B cell (primary cell): ENCODE data around the gene DCTN5. TPM values are rescaled to one million over a fixed set of nuclear protein-coding genes. Genes with fewer than 3 reads are reported as not detected.

Experiments used
- ATAC-seq: fragments of 200-7000 bp; cut with Tn5 transposase; one replicate; pipeline ENCODE4 v1.10.0; 2021; ENCODE audit warnings: low read depth, mild to moderate bottlenecking, moderate number of reproducible peaks, moderate library complexity
- CTCF ChIA-PET: fragments of 350-600 bp; sonication (Branson Sonifier 250); formaldehyde crosslinking; loops from one replicate; lab custom pipeline; 2021; ENCODE audit warnings: antibody characterized with exemption, inconsistent platforms; lab: Charles Lee
- POLR2A ChIA-PET: fragments of 350-600 bp; sonication (Branson Sonifier 250); formaldehyde crosslinking; loops from one replicate; lab custom pipeline; 2021; ENCODE audit warnings: antibody characterized with exemption; lab: Charles Lee
- DNase-seq: peaks from one replicate; pipeline ENCODE4 v3.0.0; 2013
- H2AFZ ChIP-seq: 2 replicates; pipeline ENCODE4 v1.6.1; 2012; ENCODE audit warnings: mild to moderate bottlenecking, low read depth, low read length; ENCODE audit not compliant: insufficient read depth, poor library complexity, severe bottlenecking
- H3K27ac ChIP-seq, 2 donors: 1 replicate in 1 of 2; 2 replicates in 1 of 2; pipeline ENCODE4 v1.5.1; 2012 to 2013; ENCODE audit warnings: low read length in 2 of 2, mild to moderate bottlenecking in 2 of 2, moderate library complexity in 1 of 2
- H3K27me3 ChIP-seq, 4 experiments: fragments of 200-600 bp in 1 of 4; sonication (generic) in 1 of 4; replicated peaks in 1 of 4; 1 replicate in 2 of 4; 2 replicates in 2 of 4; pipeline versions ENCODE4 v1.6.1 to v1.7.0; 2013 to 2016; ENCODE audit warnings: low read length in 3 of 4, mild to moderate bottlenecking in 2 of 4, mixed read lengths in 1 of 4, moderate library complexity in 1 of 4; ENCODE audit not compliant: insufficient read depth in 4 of 4, control insufficient read depth in 3 of 4; ENCODE audit errors: control extremely low read depth in 1 of 4
- H3K36me3 ChIP-seq, 2 experiments: replicated peaks in 1 of 2; 1 replicate in 1 of 2; 2 replicates in 1 of 2; pipeline versions ENCODE4 v1.6.1 to v1.7.1; 2013; ENCODE audit warnings: low read length in 1 of 2; ENCODE audit not compliant: insufficient read depth in 2 of 2, control insufficient read depth in 1 of 2; ENCODE audit errors: control extremely low read depth in 1 of 2, extremely low read depth in 1 of 2
- H3K4me1 ChIP-seq, 2 donors: fragments of 200-600 bp in 1 of 2; sonication (generic) in 1 of 2; 1 replicate in 1 of 2; 2 replicates in 1 of 2; pipeline versions ENCODE4 v1.5.1 to v1.6.1; 2013 to 2017; ENCODE audit warnings: low read length in 2 of 2; ENCODE audit not compliant: control insufficient read depth in 2 of 2, insufficient read depth in 2 of 2
- H3K4me2 ChIP-seq: replicated peaks from 2 replicates; pipeline ENCODE3; 2012; ENCODE audit warnings: mild to moderate bottlenecking, low read depth, low read length; ENCODE audit not compliant: poor library complexity, severe bottlenecking
- H3K4me3 ChIP-seq, 5 experiments: fragments of 200-600 bp in 1 of 5; sonication (generic) in 1 of 5; 1 replicate in 3 of 5; 2 replicates in 2 of 5; pipeline versions ENCODE4 v1.5.1 to v1.7.0; 2011 to 2016; ENCODE audit warnings: low read length in 4 of 5, mild to moderate bottlenecking in 4 of 5, low read depth in 2 of 5, control low read depth in 1 of 5, moderate library complexity in 1 of 5; ENCODE audit not compliant: insufficient read depth in 1 of 5; ENCODE audit errors: control extremely low read depth in 1 of 5, extremely low read depth in 1 of 5
- H3K79me2 ChIP-seq: fragments of 200-600 bp; sonication (generic); one replicate; pipeline ENCODE4 v1.6.0; 2016; ENCODE audit warnings: low read length; ENCODE audit not compliant: control insufficient read depth, insufficient read depth
- H3K9ac ChIP-seq: fragments of 200-600 bp; sonication (generic); 2 replicates; pipeline ENCODE4 v1.6.1; 2017; ENCODE audit warnings: mild to moderate bottlenecking, low read length, moderate library complexity
- H3K9me3 ChIP-seq, 3 donors: one replicate each; pipeline versions ENCODE4 v1.6.1 to v1.7.1; 2013; ENCODE audit warnings: low read length in 2 of 3; ENCODE audit not compliant: control insufficient read depth in 2 of 3, insufficient read depth in 1 of 3; ENCODE audit errors: control extremely low read depth in 1 of 3
- H4K20me1 ChIP-seq: 2 replicates; pipeline ENCODE4 v1.6.0; 2012; ENCODE audit warnings: mild to moderate bottlenecking, low read length; ENCODE audit not compliant: insufficient read depth, control insufficient read depth, poor library complexity, severe bottlenecking
- H3K27ac Mint-ChIP-seq: one replicate; pipeline ENCODE4 v1.8.0; 2021; ENCODE audit warnings: mixed read lengths
- H3K27me3 Mint-ChIP-seq: one replicate; pipeline ENCODE4 v1.8.0; 2021; ENCODE audit warnings: mixed read lengths
- H3K4me1 Mint-ChIP-seq: one replicate; pipeline ENCODE4 v1.8.0; 2021; ENCODE audit warnings: mixed read lengths
- H3K4me3 Mint-ChIP-seq: one replicate; pipeline ENCODE4 v1.8.0; 2021; ENCODE audit warnings: mixed read lengths
- H3K9me3 Mint-ChIP-seq: one replicate; pipeline ENCODE4 v1.8.0; 2022; ENCODE audit warnings: mixed read lengths; ENCODE audit not compliant: insufficient read depth
- EZH2 ChIP-seq: IDR thresholded peaks from 2 replicates; pipeline ENCODE4 v1.6.1; 2012; ENCODE audit warnings: borderline replicate concordance, low read depth, mild to moderate bottlenecking, moderate library complexity, low read length; ENCODE audit not compliant: insufficient read depth, poor library complexity, severe bottlenecking
- WGBS: methylation state at CpG from one replicate; pipeline ENCODE4 v1.1.5; 2013; ENCODE audit warnings: missing lambda C conversion rate; ENCODE audit not compliant: insufficient coverage; 5-methylcytosine and 5-hydroxymethylcytosine counted together
- intact Hi-C: fragments of 100-400 bp; cut with micrococcal nuclease; formaldehyde crosslinking; loops from one replicate; pipeline ENCODE4 v1.10.0; 2022
- polyA plus RNA-seq: library from polyadenylated mRNA; depleted of rRNA; stranded (reverse); fragments of >200 nt; gene quantifications from 2 replicates; pipeline ENCODE4 v1.2.3, GENCODE V29; 2012
- total RNA-seq, 2 donors: library from RNA; stranded (reverse); fragments of 120-200 nt in 1 of 2; gene quantifications; 1 replicate in 1 of 2; 2 replicates in 1 of 2; pipeline versions ENCODE4 v1.2.3 to v1.2.4, GENCODE V29; 2013 to 2022
- TF ChIP-seq, protein P1 (sequence below): fragments of 200-600 bp; IDR thresholded peaks from one replicate; pipeline ENCODE4 v1.8.0; 2022; ENCODE audit warnings: antibody characterized with exemption, mild to moderate bottlenecking

DCTN5 gene
- total and polyA plus RNA-seq, 2 donors (not counting 1 experiment from before 2014, with no cell fraction given), result 22.4 to 58.3 TPM

DNA sequence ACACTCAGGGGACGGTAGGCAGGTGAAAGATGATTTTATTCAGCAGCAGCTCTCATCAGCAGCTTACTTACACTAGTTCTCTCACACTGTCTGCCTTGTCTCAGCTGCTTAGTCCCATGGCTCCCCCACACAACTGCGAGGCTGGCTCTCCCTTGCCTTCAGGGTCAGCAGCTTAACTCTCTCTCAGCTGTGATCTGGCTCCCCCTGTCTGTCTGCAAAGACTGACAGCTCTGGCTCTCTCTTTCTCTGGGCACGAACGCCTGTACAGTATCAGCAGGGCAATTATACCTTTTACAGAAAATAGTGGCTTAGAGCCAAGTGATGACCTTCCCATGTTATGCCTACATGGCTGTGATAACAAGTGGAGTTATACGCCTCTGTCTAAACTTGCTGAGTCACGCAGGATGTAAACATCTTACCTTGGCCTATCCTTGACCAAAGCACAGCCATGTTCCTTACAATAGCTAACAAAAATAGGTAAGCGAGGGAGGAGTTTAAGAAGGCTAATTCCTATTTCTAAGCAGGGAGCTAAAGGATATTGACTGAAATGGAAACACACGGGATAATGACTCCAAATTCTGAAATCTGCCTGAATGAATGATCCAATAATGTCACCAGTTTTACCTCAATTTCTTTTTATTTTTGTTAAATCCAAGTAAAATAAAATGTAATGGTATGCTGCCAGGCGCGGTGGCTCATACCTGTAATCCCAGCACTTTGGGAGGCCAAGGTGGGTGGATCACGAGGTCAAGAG is 44.1 kb upstream of the DCTN5 start:
- ChIA-PET POLR2A (interaction anchor here (1.0 kb wide), 1 partner anchor 91 kb away, joined by 3 read pairs; no protein-coding TSS in a partner anchor), CTCF (interaction anchor here (0.6 to 3.6 kb wide), 20 partner anchors 7 to 448 kb away, joined by 3 to 35 read pairs (median 5); partner anchors contain the start of genes COG7, EARS2, PALB2 and UBFD1)
- no peak overlapping the region for H3K27ac Mint-ChIP-seq
- peak overlapping the region; percentile 97 for H2AFZ ChIP-seq
- WGBS, result 50% methylated on average over 4 of the region's 11 CpGs
- peak; percentile 34 for ATAC-seq
- peaks cover 0 to 12% of the 10 kb centered on the region in 2 experiments for H3K36me3 ChIP-seq
- H3K9me3 ChIP-seq, result no peaks in the 10 kb centered on the region
- peaks cover 32% of the 10 kb centered on the region for H4K20me1 ChIP-seq
- H3K4me1 ChIP-seq, result peaks cover 15 to 19% of the 10 kb centered on the region in 2 donors
- peak; percentile 52 for DNase-seq
- H3K4me2 ChIP-seq, result peak overlapping the region; percentile 92
- intact Hi-C loops, result loop anchor here (2.0 to 5.0 kb wide), 3 partner anchors 86 to 1645 kb away; partner anchors contain the start of genes COG7, GGA2 and UQCRC2
- peaks cover 23% of the 10 kb centered on the region for H3K4me1 Mint-ChIP-seq
- peaks cover 49% of the 10 kb centered on the region for H3K79me2 ChIP-seq
- no peaks in the 10 kb centered on the region for H3K27me3 ChIP-seq
- H3K9ac ChIP-seq, result no peak overlapping the region
- no peak overlapping the region for H3K27ac ChIP-seq
- H3K27me3 Mint-ChIP-seq, result no peaks in the 10 kb centered on the region
- TF ChIP-seq, protein P1, sequence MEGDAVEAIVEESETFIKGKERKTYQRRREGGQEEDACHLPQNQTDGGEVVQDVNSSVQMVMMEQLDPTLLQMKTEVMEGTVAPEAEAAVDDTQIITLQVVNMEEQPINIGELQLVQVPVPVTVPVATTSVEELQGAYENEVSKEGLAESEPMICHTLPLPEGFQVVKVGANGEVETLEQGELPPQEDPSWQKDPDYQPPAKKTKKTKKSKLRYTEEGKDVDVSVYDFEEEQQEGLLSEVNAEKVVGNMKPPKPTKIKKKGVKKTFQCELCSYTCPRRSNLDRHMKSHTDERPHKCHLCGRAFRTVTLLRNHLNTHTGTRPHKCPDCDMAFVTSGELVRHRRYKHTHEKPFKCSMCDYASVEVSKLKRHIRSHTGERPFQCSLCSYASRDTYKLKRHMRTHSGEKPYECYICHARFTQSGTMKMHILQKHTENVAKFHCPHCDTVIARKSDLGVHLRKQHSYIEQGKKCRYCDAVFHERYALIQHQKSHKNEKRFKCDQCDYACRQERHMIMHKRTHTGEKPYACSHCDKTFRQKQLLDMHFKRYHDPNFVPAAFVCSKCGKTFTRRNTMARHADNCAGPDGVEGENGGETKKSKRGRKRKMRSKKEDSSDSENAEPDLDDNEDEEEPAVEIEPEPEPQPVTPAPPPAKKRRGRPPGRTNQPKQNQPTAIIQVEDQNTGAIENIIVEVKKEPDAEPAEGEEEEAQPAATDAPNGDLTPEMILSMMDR, result no peak
- TF ChIP-seq EZH2, result no peak
- H3K4me3 Mint-ChIP-seq, result peak overlapping the region; percentile 43
- no peaks in the 10 kb centered on the region for H3K9me3 Mint-ChIP-seq
- no peak overlapping the region for H3K4me3 ChIP-seq

DNA sequence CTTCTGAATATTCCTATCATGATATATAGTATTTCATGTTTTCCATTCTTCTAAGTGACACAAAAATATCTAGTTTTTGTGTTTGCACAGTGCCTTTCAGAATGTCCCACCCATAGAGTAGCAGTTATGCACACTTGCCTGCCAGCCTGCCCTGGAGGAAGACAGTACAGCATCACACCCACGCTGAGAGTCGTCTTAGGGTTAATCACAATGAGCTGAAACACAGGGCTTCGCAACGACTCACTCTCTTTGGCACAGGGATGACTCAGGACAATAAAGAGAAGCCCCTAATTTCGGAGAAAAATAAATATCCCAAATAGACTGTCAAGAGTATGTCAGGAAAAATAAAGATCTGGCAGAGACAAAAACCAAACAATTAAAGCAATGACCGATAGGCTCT is 33.5 kb upstream of the DCTN5 start:
- no peak overlapping the region for H3K4me2 ChIP-seq
- no peaks in the 10 kb centered on the region for H3K4me1 ChIP-seq
- H3K27me3 Mint-ChIP-seq, result no peaks in the 10 kb centered on the region
- H3K4me1 Mint-ChIP-seq, result no peaks in the 10 kb centered on the region
- no peaks in the 10 kb centered on the region for H3K9me3 Mint-ChIP-seq
- H3K36me3 ChIP-seq, result peaks cover 2 to 28% of the 10 kb centered on the region in 2 experiments
- no peak for DNase-seq
- no peak overlapping the region for H2AFZ ChIP-seq
- H3K9ac ChIP-seq, result no peak overlapping the region
- no peak overlapping the region for H3K27ac ChIP-seq
- CTCF ChIA-PET, result no interaction called here
- POLR2A ChIA-PET, result no interaction called here
- no peak for ATAC-seq
- H4K20me1 ChIP-seq, result no peaks in the 10 kb centered on the region
- H3K27ac Mint-ChIP-seq, result no peak overlapping the region
- H3K79me2 ChIP-seq, result no peaks in the 10 kb centered on the region
- H3K4me3 ChIP-seq, result no peak overlapping the region
- no peaks in the 10 kb centered on the region for H3K9me3 ChIP-seq
- no peak overlapping the region for H3K4me3 Mint-ChIP-seq
- TF ChIP-seq EZH2, result no peak
- TF ChIP-seq, protein P1, result no peak
- intact Hi-C loops, result no loop called here
- 90% methylated on average over 2 of the region's 6 CpGs for WGBS
- H3K27me3 ChIP-seq, result no peaks in the 10 kb centered on the region
